Measurements from ENCODE around the gene SPTBN5.
"Not testable (repeated sequence)": the region's sequence is repeated elsewhere in the genome, so short reads cannot be mapped to it uniquely, and the experiment has no call there.

Gene SPTBN5

GRCh38 chr15:41832208-41832607 lies 61.6 kb downstream of the SPTBN5 start:
- no peak for FAIRE-seq
- no peak for DNase-seq (ENCODE audit: extremely low spot score, insufficient read length, low read depth)

- peak; percentile 47 for FAIRE-seq
- DNase-seq (ENCODE audit: extremely low spot score, insufficient read length, low read depth), result not testable (repeated sequence)
Measured at GRCh38 chr15:41831291-41831690, 62.6 kb downstream of the SPTBN5 start.

GRCh38 chr15:41829959-41830646 lies 63.8 kb downstream of the SPTBN5 start:
- FAIRE-seq (no peak), DNase-seq (ENCODE audit: extremely low spot score, insufficient read length, low read depth) (no peak)

GRCh38 chr15:41828807-41829141 lies 65.1 kb downstream of the SPTBN5 start:
- FAIRE-seq, result peak; percentile 57
- DNase-seq (ENCODE audit: extremely low spot score, insufficient read length, low read depth), result no peak

GRCh38 chr15:41827880-41828806 lies 65.7 kb downstream of the SPTBN5 start, which contains the start of gene JMJD7:
JMJD7 (plus strand) TSS chr15:41828092; CDS start chr15:41828125, 33 bp downstream.
- FAIRE-seq, result peak; percentile 87
- DNase-seq (ENCODE audit: extremely low spot score, insufficient read length, low read depth), result peak; percentile 99

GRCh38 chr15:41827290-41827879 lies 66.5 kb downstream of the SPTBN5 start:
- FAIRE-seq, result no peak
- no peak for DNase-seq (ENCODE audit: extremely low spot score, insufficient read length, low read depth)

GRCh38 chr15:41825572-41826535 lies 68.0 kb downstream of the SPTBN5 start:
- FAIRE-seq (no peak), DNase-seq (ENCODE audit: extremely low spot score, insufficient read length, low read depth) (no peak)

- DNase-seq (ENCODE audit: extremely low spot score, insufficient read length, low read depth), result no peak
- FAIRE-seq, result no peak
Measured at GRCh38 chr15:41825145-41825544, 68.7 kb downstream of the SPTBN5 start.

- no peak for FAIRE-seq
Measured at GRCh38 chr15:41824062-41824745, 69.6 kb downstream of the SPTBN5 start.

GRCh38 chr15:41823502-41823901 lies 70.4 kb downstream of the SPTBN5 start:
- DNase-seq (ENCODE audit: extremely low spot score, insufficient read length, low read depth) (no peak), FAIRE-seq (no peak)

More at GRCh38 chr15:41824062-41824745, 69.6 kb downstream of the SPTBN5 start:
- DNase-seq (ENCODE audit: extremely low spot score, insufficient read length, low read depth), result no peak

- DNase-seq (ENCODE audit: extremely low spot score, insufficient read length, low read depth) (no peak), FAIRE-seq (no peak)
Measured at GRCh38 chr15:41822957-41823356, 70.9 kb downstream of the SPTBN5 start.

GRCh38 chr15:41822471-41822870 lies 71.4 kb downstream of the SPTBN5 start:
- FAIRE-seq, result no peak

GRCh38 chr15:41821831-41822230 lies 72.0 kb downstream of the SPTBN5 start:
- DNase-seq (ENCODE audit: extremely low spot score, insufficient read length, low read depth) (no peak), FAIRE-seq (no peak)

More at GRCh38 chr15:41822471-41822870, 71.4 kb downstream of the SPTBN5 start:
- no peak for DNase-seq (ENCODE audit: extremely low spot score, insufficient read length, low read depth)

GRCh38 chr15:41820791-41821423 lies 72.9 kb downstream of the SPTBN5 start:
- no peak for FAIRE-seq
- no peak for DNase-seq (ENCODE audit: extremely low spot score, insufficient read length, low read depth)

GRCh38 chr15:41819455-41820050 lies 74.3 kb downstream of the SPTBN5 start:
- DNase-seq (ENCODE audit: extremely low spot score, insufficient read length, low read depth) (no peak), FAIRE-seq (no peak)

- no peak for FAIRE-seq
- no peak for DNase-seq (ENCODE audit: extremely low spot score, insufficient read length, low read depth)
Measured at GRCh38 chr15:41817781-41818180, 76.1 kb downstream of the SPTBN5 start.

- FAIRE-seq, result no peak
Measured at GRCh38 chr15:41817327-41817726, 76.5 kb downstream of the SPTBN5 start.

GRCh38 chr15:41816788-41817187 lies 77.1 kb downstream of the SPTBN5 start:
- FAIRE-seq (no peak), DNase-seq (ENCODE audit: extremely low spot score, insufficient read length, low read depth) (no peak)

More at GRCh38 chr15:41817327-41817726, 76.5 kb downstream of the SPTBN5 start:
- DNase-seq (ENCODE audit: extremely low spot score, insufficient read length, low read depth), result no peak
